A549 treated with AZD2906 at 1 μM for 4 hours (cell line): ENCODE data around the gene TAF12. TPM values are rescaled to one million over a fixed set of nuclear protein-coding genes. Genes with fewer than 3 reads are reported as not detected.

Source experiments
- total RNA-seq: library from RNA; stranded (reverse); fragments of 200-300 nt; extraction: Qiagen RNA extraction; gene quantifications from 5 replicates; pipeline ENCODE4 v1.2.3, GENCODE V29; 2022

TAF12 gene, protein sequence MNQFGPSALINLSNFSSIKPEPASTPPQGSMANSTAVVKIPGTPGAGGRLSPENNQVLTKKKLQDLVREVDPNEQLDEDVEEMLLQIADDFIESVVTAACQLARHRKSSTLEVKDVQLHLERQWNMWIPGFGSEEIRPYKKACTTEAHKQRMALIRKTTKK
- 11.0 to 12.9 TPM (median 12.5 TPM) in 5 replicates for total RNA-seq

DNA sequence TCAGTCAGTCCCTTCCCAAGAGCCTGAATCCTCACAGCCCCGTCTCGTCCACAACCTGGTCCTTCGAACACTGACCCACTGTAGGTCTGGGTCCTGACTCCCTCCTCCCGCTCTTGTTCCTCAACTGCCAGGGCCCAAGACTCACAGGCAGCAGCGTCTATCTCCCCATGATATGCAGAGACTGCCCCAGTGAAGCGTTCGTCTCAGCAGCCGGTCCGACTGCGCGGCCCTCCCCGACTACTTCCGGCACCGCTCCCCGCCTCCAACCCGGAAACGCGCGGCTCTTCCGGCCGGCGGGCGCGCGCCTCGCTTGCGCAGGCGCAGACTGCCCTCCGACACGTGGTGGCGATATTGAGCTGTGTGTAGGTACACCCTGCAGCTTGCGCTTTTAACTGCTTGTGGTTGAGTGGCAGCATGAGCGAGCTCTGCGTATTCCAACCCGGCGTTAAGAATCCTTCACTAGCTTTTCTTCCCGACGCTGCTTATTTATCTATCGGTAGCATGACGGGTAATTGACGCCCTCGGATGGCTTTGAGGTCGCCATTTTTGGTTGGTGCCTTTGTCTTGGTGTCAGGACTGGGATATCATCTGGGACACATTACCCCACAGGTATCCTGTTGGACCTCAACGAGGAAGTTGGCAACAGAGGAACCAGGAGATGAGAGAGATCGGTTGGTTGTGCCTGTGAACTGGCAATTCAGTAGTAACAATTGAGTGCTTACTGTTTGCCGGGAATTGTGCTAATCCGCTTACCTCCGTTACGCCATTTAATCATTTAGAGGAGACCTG lies at the start of gene TAF12:
Gene TAF12 (minus strand): TSS at position 221 of the 789 bp plus-strand sequence. CDS start 20,986 bp downstream, outside the sequence.

DNA sequence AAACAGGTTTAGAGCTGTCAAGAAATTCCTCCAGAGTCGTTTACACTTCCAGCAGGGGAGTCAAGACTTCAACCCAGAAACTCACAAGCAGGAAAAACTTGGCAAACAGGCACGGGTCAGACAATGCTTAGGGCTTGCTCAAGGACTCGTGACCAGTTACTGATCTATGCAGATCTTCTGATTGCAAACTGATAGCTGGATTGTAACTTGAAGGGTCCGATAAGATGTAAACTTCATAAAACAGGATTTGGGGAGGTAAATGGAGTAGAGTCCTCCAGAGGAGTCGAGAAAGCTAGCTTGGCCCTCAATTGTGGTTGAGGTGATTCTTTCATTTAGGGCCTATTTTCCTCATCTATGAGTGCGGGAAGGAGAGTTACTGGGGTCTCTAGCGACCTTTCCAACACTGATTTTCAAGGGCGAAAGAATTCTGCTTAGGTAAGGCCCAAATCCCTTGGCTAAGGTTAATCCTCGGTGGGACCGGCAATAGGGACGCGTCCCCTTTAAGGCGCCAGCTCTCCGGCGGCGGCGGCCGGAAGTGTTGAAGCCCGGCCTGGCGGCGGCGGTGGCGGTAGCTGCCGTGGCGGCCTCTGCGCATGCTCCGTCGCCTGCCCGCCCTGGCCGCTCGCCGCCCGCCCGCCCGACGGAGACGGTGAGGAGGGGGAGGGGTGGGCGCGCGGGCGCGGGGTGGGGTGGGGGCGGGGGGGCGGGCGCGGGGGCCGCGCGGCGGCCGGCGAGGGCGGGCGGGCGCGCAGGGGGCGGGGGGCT lies 25.5 kb upstream of the TAF12 start, which contains the start of gene GMEB1:
Gene GMEB1 (plus strand): TSS at position 594 of the 765 bp plus-strand sequence. CDS start 14,829 bp downstream, outside the sequence.

DNA sequence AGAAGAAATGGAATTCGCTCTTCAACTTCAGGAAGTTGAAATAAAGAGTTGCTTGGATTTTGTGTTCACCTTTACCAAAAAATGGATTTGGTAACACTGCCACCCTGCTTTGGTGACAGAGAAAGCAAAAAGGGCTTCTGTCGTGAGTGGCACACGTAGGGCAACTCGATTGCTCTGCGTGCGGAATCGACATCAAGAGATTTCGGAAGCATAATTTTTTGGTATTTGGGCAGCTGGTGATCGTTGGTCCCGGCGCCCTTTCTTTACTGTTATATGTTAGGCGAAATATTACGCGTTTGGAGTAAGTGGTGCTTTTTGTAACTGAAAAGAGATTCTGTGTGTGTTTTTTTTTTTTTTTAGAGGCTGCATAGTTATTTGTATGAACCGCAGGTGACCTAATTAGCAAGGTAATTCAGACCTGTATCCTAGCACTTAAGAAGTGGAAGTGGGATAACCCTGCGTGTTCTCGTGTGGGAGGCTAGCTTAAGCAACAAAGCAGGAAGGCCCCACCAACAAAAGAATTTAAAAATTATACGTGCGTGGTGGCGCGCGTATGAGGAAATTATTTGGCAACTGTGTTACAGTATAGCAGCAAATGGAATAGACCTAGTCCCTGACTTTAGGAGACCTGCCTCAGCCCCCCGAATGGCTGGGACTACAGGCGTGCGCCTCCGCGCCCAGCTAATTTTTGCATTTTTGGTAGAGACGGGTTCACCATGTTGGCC lies 5.8 kb upstream of the TAF12 start, which contains the start of gene RNU11:
Gene RNU11 (plus strand): TSS at position 127 of the 725 bp plus-strand sequence.

DNA sequence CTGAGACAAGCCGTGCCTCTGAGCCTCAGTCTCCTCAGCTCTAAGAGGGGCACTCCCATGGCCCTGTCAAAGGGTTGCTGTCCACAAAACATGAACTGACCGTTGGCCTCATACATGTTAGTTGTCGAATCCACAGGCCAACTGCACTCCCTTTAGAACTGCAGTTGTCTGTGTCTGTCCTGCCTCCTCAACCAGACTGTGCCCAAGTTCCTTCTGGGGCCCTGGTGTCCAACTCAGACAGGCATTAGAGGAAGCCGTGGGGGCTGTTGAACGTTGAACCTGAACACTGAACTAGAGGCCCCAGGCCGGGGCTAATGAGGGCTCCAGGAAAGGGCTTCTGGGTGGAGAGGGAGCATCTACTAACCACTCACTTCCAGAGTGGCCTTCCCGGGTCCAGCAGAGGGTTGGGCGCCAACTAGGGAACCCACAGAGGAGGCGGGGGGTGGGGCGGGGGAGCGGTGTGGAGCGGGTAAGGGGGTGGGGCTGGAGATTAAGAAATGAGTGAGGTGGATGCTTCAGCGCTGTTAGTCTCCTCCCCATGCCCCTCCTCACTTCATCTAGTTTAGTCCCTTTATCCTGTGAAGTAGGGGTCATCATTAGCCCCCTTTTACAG lies 51.1 kb downstream of the TAF12 start, which contains the start of gene RAB42:
Gene RAB42 (plus strand): TSS at position 558 of the 613 bp plus-strand sequence. CDS start 247 bp downstream, outside the sequence.

Other genes with a start within 250 kb of the TAF12 start
- 70.2 to 79.3 TPM (median 75.3 TPM) in 5 replicates for gene RCC1, start 137.0 kb downstream of the TAF12 start, total RNA-seq
- 16.7 to 26.2 TPM (median 25.3 TPM) in 5 replicates for gene TRNAU1AP, start 90.0 kb downstream of the TAF12 start, total RNA-seq
- 3.2 to 3.7 TPM (median 3.5 TPM) in 5 replicates for gene RAB42, start 50.8 kb downstream of the TAF12 start, total RNA-seq
- not detected in 5 replicates for gene RNU11, start 5.5 kb upstream of the TAF12 start, total RNA-seq
- gene GMEB1, start 25.7 kb upstream of the TAF12 start, total RNA-seq, result 5.1 to 6.7 TPM (median 5.6 TPM) in 5 replicates
- gene YTHDF2, start 93.9 kb upstream of the TAF12 start, total RNA-seq, result 52.5 to 58.9 TPM (median 54.2 TPM) in 5 replicates
- gene OPRD1, start 169.1 kb upstream of the TAF12 start, total RNA-seq, result 0.01 to 0.07 TPM (median 0.02 TPM) in 5 replicates